ENCODE results near the gene CYP8B1.

GRCh38 chr3:42902257-42902656, 26.6 kb upstream of the CYP8B1 start:
- no peak for TF ChIP-seq CTCF (IDR thresholded peaks at IDR 0.05)
- TF ChIP-seq POLR2A (IDR thresholded peaks at IDR 0.05): no peak

All from esophagus squamous epithelium (tissue), 4 donors.